ACHN (cell line): ENCODE measurements around the gene MYO7B.

Source experiments
- DNase-seq: peaks from one replicate; pipeline ENCODE4 v3.0.0-alpha.2; 2015
- in situ Hi-C: cut with HindIII; loops from 2 replicates; pipeline ENCODE4 v1.10.0; 2017; ENCODE audit warnings: low sequenced_read_pairs, low pct_ligation_motif_present, low pct_unique_long_range_greater_than_20kb

Gene MYO7B

DNA sequence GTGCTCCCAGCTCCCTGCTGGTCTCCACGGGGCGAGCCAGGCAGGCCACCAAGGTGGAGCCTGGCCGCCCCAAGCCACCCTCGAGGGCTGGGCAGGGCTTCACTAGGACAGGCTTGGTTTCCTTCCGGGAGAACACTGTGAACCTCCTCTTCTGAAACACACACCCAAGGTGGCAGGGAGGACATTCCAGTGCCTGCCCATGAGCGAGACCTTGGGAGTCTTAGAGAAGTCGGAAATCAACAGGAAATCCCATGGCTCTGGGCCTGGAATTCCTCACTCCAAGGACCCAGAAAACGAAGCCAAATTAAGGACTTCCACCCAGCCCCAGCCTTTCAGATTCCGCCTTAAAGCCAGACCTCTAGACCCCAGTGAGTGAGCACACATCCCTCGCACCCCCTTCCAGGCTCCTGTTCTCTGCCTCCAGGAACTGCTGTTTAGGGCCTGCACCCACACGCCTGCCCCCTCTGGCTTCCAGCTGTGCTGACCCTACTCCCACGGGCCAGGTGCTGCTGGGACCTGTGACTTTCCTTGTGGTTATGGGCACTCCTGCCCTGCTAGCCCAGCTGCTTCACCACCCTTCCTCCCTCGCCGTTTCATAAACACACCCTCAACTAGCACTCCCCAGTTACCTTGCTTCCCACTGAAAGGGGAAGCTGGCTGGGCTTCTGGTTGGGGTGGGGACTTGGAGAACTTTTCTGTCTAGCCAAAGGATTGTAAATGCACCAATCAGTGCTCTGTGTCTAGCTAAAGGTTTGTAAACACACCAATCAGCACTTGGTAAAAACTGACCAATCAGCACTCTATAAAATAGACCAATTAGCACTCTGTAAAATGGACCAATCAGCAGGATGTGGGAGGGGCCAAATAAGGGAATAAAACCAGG lies 124.2 kb downstream of the MYO7B start:
- in situ Hi-C loops, result no loop called here
- DNase-seq, result no peak

DNA sequence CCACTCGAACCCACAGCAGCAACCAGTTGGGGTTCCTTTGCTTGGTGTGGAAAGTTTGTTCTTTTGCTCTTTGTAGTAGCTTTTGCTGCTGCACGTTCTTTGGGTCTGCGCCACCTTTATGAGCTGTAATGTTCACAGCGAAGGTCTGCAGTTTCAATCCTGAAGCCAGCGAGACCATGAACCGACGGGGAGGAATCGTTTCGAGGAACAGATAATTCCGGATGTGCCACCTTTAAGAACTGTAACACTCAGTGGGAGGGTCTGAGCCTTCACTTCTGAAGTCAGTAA lies 124.8 kb downstream of the MYO7B start:
- no peak for DNase-seq
- in situ Hi-C loops, result no loop called here

GRCh38 chr2:127661072-127661649 lies 125.7 kb downstream of the MYO7B start:
- in situ Hi-C loops, result no loop called here
- DNase-seq, result no peak

- in situ Hi-C loops, result no loop called here
- DNase-seq, result no peak
These were observed 126.5 kb downstream of the MYO7B start for GRCh38 chr2:127661949-127662510.

- in situ Hi-C loops, result no loop called here
- no peak for DNase-seq
These were observed 127.6 kb downstream of the MYO7B start for GRCh38 chr2:127662937-127663565.

DNA sequence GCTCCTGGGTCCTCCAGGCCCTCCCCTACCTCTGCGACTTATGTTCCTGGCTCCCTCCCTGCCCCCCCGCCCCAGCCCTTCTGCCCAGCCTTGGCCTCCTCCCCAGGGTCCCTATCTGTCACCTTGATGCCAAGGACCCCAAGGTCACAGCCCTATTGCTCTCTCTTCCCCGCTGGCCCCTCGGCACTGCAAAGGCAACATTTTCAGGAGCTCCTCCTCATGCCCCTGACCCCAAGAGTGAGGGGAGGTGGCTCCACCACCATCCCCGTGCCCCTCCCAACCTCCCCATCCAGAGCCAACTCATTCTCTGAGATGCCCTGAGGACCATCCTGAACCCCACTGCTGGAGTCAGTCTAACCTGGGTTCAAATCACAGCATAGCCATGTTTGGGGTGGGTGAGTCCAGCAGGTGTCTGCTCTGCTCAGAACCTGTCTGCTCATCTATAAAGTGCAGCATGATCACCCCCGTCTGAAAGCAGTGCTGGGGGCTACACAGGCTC lies 128.1 kb downstream of the MYO7B start:
- in situ Hi-C loops, result no loop called here
- DNase-seq, result no peak

- DNase-seq, result no peak
- in situ Hi-C loops, result no loop called here
These were observed 128.8 kb downstream of the MYO7B start for GRCh38 chr2:127664065-127664894.

- no peak for DNase-seq
- in situ Hi-C loops, result no loop called here
These were observed 129.4 kb downstream of the MYO7B start for GRCh38 chr2:127664895-127665225.

DNA sequence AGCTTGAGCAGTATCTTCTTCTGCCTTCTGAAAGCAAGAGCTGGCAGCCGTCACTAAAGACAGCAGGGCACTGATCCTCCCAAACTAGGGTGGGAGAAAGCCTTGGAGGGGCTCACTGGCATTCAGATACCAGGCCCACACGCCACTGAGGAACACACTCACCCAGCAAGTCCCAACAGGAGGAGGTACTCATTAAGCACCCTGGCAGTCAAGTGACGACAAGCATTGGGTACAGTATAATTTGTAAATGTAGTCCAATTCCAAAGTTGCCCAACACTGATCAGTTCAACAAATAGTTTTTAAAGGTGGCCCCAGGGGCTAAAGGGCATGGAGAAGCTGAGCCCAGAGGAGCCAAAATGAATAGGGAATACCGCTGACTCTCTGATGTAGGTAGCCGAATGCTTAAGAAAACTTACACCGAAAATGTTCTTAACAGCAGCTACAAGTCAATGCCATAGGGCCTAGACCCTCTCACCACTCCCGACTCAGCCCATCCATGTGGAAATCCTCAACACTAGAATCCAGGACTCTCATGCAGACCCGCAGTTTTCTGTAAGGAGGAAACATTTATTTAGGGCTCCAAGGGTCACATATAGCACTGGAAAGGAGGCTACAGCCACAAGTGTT lies 129.9 kb downstream of the MYO7B start:
- in situ Hi-C loops, result no loop called here
- DNase-seq, result no peak

DNA sequence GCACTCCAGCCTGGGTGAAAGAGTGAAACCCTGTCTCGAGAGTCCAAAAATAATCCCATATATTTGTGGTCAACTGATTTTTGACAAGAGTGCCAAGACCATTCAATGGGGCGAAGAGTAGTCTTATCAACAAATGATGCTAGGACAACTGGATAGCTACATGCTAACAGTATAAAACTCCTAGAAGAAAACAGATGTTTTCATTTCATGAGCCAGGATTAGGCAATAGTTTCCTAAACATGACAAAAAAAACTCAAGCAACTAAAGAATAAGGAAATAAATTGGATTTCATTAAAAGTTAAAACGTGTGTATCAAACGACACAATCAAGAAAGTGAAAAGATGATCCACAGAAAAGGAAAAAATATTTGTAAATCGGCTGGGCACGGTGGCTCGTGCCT lies 133.6 kb downstream of the MYO7B start:
- DNase-seq, result no peak
- in situ Hi-C loops, result no loop called here

GRCh38 chr2:127670055-127670956 lies 134.8 kb downstream of the MYO7B start:
- DNase-seq, result no peak
- in situ Hi-C loops, result no loop called here

- no peak for DNase-seq
- in situ Hi-C loops, result no loop called here
These were observed 135.4 kb downstream of the MYO7B start for GRCh38 chr2:127670957-127671290.

DNA sequence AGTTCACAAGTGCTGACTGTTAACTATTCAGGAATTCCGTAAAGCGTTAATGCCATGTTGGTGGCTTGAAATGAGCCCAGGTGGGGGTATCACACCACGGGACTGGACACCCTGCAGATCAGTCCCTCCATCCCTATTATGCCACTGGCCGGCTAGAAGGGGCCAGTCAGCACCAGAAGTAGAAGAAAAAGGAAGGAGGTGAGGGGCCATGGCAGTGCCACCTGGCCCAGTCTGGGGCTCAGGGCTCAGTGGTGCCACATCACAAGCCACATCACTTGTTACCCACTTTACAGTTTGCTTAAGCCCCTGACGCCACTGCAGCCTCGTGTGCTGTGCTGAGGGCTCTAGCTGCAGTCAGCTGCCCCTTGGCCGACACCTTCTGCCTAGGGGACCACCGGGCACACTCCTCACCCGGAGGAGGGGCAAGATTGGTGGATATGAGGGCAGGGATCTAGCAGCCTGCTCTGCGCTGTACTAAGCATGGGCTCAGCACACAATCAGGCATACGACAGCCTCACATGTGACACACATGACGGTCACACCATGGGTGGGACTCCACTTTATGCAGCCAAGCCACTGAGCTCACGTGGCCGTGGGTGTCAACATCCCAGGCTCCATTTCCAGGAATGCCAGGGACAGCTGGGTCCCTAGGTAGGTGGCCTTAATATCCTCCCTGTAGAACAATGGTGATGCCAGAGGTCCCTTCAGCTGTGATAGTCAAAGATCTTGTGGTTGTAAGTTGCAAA lies 136.2 kb downstream of the MYO7B start:
- in situ Hi-C loops, result no loop called here
- no peak for DNase-seq

GRCh38 chr2:127672341-127673224 lies 137.1 kb downstream of the MYO7B start:
- DNase-seq, result no peak
- in situ Hi-C loops, result no loop called here

DNA sequence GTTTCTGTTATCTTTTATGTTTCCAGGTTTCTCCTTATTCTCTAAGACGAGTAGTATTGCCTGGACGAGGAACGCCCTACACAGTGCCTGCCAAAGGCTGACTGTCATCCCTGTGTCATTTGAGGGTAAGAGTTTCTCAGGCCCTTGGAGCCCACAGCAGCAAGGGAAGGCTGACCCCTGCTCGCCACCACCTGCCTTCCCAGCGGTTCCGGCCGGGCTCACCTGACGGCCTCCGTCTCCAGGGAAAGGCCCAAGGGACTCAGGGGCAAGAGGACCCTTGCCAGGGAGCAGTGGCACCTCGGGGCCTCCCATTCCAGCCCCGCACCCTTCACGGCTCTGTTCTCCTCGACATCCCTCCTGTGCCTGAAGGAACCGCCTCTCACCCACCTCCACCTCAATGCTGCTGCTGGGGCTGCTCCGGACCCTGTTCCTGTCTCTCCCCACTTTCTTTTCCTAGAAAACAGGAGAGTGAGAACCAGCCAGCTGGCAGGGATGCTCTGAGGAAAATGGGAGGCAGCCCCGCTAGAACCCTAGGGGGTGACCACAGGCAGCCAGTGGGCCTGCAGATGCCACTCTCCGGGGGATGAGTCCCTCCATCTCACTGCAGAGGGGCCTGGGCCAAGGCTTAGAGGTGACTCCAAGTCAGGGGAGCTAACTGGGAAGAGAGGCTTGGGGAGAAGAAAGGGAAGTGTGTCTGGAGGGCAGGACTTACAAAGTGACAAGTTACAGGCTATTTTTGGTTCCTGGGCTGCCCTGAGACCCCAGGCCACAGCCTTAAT lies 138.0 kb downstream of the MYO7B start:
- no peak for DNase-seq
- in situ Hi-C loops, result no loop called here
